ENCODE data around the gene P2RY12.

P2RY12 gene

DNA sequence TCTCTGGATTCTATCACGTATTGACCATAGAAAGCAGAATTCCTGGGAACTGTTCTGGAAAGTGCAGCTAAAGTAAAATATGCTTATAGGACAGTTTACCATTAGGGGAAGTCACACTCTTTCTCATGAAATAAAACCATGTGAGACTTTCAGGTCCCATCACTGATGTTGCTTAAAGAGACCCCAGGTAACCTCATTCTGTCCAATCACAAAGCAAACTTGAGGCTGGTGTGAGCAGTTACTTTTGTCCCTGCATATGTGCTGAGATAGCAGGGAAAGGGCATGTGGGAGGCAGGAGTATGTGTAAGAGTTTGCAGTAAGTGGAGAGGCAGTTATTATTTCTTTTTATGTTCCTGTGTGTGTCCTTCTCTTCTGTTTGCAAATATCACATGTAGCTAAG, 84.0 kb downstream of the P2RY12 start:
- H4K20me1 ChIP-seq (ENCODE audit: insufficient read depth, low read length): no peaks in the 10 kb centered on the region
- no peaks in the 10 kb centered on the region for H3K36me3 ChIP-seq (replicated peaks; ENCODE audit: low read depth, low read length)
- no peak overlapping the region for H3K27ac ChIP-seq (ENCODE audit: low read length)
- no peak overlapping the region for H3K9ac ChIP-seq (ENCODE audit: low read length)
- TF ChIP-seq, protein P1, sequence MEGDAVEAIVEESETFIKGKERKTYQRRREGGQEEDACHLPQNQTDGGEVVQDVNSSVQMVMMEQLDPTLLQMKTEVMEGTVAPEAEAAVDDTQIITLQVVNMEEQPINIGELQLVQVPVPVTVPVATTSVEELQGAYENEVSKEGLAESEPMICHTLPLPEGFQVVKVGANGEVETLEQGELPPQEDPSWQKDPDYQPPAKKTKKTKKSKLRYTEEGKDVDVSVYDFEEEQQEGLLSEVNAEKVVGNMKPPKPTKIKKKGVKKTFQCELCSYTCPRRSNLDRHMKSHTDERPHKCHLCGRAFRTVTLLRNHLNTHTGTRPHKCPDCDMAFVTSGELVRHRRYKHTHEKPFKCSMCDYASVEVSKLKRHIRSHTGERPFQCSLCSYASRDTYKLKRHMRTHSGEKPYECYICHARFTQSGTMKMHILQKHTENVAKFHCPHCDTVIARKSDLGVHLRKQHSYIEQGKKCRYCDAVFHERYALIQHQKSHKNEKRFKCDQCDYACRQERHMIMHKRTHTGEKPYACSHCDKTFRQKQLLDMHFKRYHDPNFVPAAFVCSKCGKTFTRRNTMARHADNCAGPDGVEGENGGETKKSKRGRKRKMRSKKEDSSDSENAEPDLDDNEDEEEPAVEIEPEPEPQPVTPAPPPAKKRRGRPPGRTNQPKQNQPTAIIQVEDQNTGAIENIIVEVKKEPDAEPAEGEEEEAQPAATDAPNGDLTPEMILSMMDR (IDR thresholded peaks at IDR 0.05; ENCODE audit: low read depth, low read length): no peak
- no peak for TF ChIP-seq EZH2phosphoT487 (IDR thresholded peaks at IDR 0.05; ENCODE audit: low read depth)
- no peaks in the 10 kb centered on the region for H3K4me1 ChIP-seq (ENCODE audit: low read length)
- no peak overlapping the region for H3K4me3 ChIP-seq (ENCODE audit: low read length)
- no peak overlapping the region for H3K4me2 ChIP-seq (ENCODE audit: low read length)
- H3K27me3 ChIP-seq (ENCODE audit: low read depth, low read length): no peaks in the 10 kb centered on the region
- no peaks in the 10 kb centered on the region for H3K79me2 ChIP-seq (ENCODE audit: low read length)
- H2AFZ ChIP-seq (ENCODE audit: low read depth, low read length): no peak overlapping the region
- H3K9me3 ChIP-seq (ENCODE audit: insufficient read depth, low read length): no peaks in the 10 kb centered on the region

DNA sequence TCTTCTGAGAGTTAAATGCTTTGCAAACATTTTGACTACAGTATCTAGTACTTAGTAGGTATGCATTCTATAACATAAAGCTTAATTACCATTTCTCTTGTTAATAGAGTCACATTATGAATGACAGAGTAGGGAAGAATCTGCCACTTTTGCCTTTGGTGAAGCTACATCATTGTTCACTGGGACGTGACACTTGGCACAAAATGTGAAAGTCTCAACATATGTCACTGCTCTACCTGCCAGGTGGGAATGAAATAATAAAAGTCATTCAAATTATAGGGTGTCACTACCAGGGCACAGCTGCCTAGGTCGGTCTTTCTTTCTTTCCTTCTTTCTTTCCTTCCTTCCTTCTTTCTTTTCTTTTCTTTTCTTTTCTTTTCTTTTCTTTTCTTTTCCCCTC, 85.5 kb downstream of the P2RY12 start:
- no peak for TF ChIP-seq EZH2phosphoT487 (IDR thresholded peaks at IDR 0.05; ENCODE audit: low read depth)
- TF ChIP-seq, protein P1 (IDR thresholded peaks at IDR 0.05; ENCODE audit: low read depth, low read length): no peak
- Histone ChIP-seq H3K79me2 (ENCODE audit: low read length) (no peaks in the 10 kb centered on the region), H3K9me3 (ENCODE audit: insufficient read depth, low read length) (no peaks in the 10 kb centered on the region)

DNA sequence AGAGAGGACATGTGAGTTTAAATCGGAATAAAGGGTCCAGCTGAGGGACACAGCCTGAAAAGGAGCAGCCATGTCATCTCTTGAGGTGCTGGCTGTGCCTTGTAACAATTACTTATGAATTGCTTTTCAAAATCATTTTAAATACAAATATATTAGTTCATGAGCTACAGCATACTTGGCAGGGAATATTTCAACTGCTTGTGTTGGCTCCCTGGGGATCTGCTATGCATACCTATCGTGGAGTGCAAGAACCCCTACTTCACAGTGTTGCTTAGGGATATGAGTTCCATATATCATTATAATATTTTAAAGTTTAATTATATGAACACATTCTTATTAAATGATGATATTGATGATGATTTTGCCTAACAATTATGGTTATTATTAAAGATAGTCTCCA, 87.1 kb downstream of the P2RY12 start:
- Histone ChIP-seq H2AFZ (ENCODE audit: low read depth, low read length) (no peak overlapping the region), H3K27ac (ENCODE audit: low read length) (no peak overlapping the region), H3K79me2 (ENCODE audit: low read length) (no peaks in the 10 kb centered on the region), H3K36me3 (replicated peaks; ENCODE audit: low read depth, low read length) (no peaks in the 10 kb centered on the region), H3K9ac (ENCODE audit: low read length) (no peak overlapping the region), H3K27me3 (ENCODE audit: low read depth, low read length) (no peaks in the 10 kb centered on the region), H3K4me3 (ENCODE audit: low read length) (no peak overlapping the region), H4K20me1 (ENCODE audit: insufficient read depth, low read length) (no peaks in the 10 kb centered on the region), H3K4me2 (ENCODE audit: low read length) (no peak overlapping the region), H3K9me3 (ENCODE audit: insufficient read depth, low read length) (no peaks in the 10 kb centered on the region), H3K4me1 (ENCODE audit: low read length) (no peaks in the 10 kb centered on the region)
- TF ChIP-seq EZH2phosphoT487 (IDR thresholded peaks at IDR 0.05; ENCODE audit: low read depth): no peak
- TF ChIP-seq, protein P1 (IDR thresholded peaks at IDR 0.05; ENCODE audit: low read depth, low read length): no peak

More for the DNA sequence above, 85.5 kb downstream of the P2RY12 start:
- no peak overlapping the region for H3K4me3 ChIP-seq (ENCODE audit: low read length)
- H3K27me3 ChIP-seq (ENCODE audit: low read depth, low read length): no peaks in the 10 kb centered on the region
- no peak overlapping the region for H3K9ac ChIP-seq (ENCODE audit: low read length)
- no peak overlapping the region for H3K4me2 ChIP-seq (ENCODE audit: low read length)
- no peaks in the 10 kb centered on the region for H3K36me3 ChIP-seq (replicated peaks; ENCODE audit: low read depth, low read length)
- no peak overlapping the region for H2AFZ ChIP-seq (ENCODE audit: low read depth, low read length)
- H3K4me1 ChIP-seq (ENCODE audit: low read length): no peaks in the 10 kb centered on the region
- H3K27ac ChIP-seq (ENCODE audit: low read length): no peak overlapping the region
- no peaks in the 10 kb centered on the region for H4K20me1 ChIP-seq (ENCODE audit: insufficient read depth, low read length)

DNA sequence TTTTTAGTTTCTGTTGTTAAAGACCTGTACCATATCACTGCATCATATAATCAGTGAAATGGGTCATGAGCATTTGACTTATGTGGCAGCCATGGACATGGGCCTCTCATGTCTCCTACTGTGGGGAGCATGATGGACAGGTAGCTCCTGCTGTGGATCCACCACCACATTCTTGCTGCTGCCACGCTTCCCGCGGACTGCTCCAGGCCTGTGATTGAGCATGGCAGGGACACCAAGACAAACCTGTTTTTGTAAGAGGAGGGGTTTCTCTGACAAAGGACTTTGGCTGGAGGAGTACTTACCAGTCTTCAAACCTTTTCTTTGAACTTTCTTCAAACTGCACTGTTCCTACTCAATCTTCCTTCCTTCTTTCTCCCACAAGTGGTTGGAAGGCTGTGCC, 88.3 kb downstream of the P2RY12 start:
- no peaks in the 10 kb centered on the region for H3K27me3 ChIP-seq (ENCODE audit: low read depth, low read length)
- H3K4me1 ChIP-seq (ENCODE audit: low read length): no peaks in the 10 kb centered on the region
- no peak overlapping the region for H3K4me2 ChIP-seq (ENCODE audit: low read length)
- H3K79me2 ChIP-seq (ENCODE audit: low read length): no peaks in the 10 kb centered on the region
- H3K9ac ChIP-seq (ENCODE audit: low read length): no peak overlapping the region
- H4K20me1 ChIP-seq (ENCODE audit: insufficient read depth, low read length): no peaks in the 10 kb centered on the region
- H2AFZ ChIP-seq (ENCODE audit: low read depth, low read length): no peak overlapping the region
- TF ChIP-seq, protein P1 (IDR thresholded peaks at IDR 0.05; ENCODE audit: low read depth, low read length): no peak
- TF ChIP-seq EZH2phosphoT487 (IDR thresholded peaks at IDR 0.05; ENCODE audit: low read depth): no peak
- no peak overlapping the region for H3K4me3 ChIP-seq (ENCODE audit: low read length)
- H3K9me3 ChIP-seq (ENCODE audit: insufficient read depth, low read length): no peaks in the 10 kb centered on the region
- no peaks in the 10 kb centered on the region for H3K36me3 ChIP-seq (replicated peaks; ENCODE audit: low read depth, low read length)
- no peak overlapping the region for H3K27ac ChIP-seq (ENCODE audit: low read length)

Data from OCI-LY3 (cell line).